Measurements from ENCODE around the gene CDK7. TPM values are rescaled to one million over a fixed set of nuclear protein-coding genes. Genes with fewer than 3 reads are reported as not detected.

CDK7 gene
- total RNA-seq, 2 donors from 2014 or later: 25.5 to 99.1 TPM

DNA sequence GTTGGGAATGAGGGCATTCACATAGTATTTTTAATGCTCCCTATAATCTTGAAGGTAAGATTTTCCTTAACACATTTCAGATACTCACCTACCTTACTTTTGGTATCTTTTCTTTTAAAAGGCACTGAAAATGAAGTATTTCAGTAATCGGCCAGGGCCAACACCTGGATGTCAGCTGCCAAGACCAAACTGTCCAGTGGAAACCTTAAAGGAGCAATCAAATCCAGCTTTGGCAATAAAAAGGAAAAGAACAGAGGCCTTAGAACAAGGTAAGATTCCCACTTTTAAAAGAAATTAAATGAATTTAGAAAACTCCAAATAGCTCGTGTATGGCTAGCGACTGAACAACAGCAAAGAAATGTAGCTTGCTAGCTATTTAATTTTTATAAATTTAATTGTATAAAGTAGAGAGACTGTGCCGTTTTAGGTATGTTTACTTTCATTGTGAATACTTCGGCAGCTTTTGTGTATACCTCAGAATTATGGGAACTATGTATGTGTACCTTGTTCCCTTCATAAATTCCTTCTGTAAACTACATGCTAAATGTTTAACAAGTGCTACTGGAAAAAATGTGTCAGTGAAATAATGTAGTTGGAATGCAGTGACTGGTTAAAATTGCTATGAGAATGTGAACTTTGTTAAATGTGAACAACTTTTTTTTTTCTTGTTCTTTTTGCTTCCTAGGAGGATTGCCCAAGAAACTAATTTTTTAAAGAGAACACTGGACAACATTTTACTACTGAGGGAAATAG lies 41.9 kb downstream of the CDK7 start:
- H3K27ac ChIP-seq: peak overlapping the region; percentile 35 to 75
- no peak overlapping the region for H3K4me3 ChIP-seq
- no peaks in the 10 kb centered on the region for H3K9me3 ChIP-seq
- TF ChIP-seq POLR2A (IDR thresholded peaks at IDR 0.05) (no peak), POLR2AphosphoS5 (IDR thresholded peaks at IDR 0.05) (peak; percentile 73)
- TF ChIP-seq, protein P1, sequence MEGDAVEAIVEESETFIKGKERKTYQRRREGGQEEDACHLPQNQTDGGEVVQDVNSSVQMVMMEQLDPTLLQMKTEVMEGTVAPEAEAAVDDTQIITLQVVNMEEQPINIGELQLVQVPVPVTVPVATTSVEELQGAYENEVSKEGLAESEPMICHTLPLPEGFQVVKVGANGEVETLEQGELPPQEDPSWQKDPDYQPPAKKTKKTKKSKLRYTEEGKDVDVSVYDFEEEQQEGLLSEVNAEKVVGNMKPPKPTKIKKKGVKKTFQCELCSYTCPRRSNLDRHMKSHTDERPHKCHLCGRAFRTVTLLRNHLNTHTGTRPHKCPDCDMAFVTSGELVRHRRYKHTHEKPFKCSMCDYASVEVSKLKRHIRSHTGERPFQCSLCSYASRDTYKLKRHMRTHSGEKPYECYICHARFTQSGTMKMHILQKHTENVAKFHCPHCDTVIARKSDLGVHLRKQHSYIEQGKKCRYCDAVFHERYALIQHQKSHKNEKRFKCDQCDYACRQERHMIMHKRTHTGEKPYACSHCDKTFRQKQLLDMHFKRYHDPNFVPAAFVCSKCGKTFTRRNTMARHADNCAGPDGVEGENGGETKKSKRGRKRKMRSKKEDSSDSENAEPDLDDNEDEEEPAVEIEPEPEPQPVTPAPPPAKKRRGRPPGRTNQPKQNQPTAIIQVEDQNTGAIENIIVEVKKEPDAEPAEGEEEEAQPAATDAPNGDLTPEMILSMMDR (IDR thresholded peaks at IDR 0.05): no peak
- intact Hi-C loops (cut with DNase I): no loop called here
- H3K4me1 ChIP-seq (replicated peaks): no peaks in the 10 kb centered on the region
- no peak for DNase-seq (ENCODE audit: low spot score)
- WGBS: 47% methylated on average over 5 of the region's 5 CpGs
- no peaks in the 10 kb centered on the region for H3K36me3 ChIP-seq
- H3K27me3 ChIP-seq (replicated peaks; ENCODE audit: insufficient read depth): no peaks in the 10 kb centered on the region

DNA sequence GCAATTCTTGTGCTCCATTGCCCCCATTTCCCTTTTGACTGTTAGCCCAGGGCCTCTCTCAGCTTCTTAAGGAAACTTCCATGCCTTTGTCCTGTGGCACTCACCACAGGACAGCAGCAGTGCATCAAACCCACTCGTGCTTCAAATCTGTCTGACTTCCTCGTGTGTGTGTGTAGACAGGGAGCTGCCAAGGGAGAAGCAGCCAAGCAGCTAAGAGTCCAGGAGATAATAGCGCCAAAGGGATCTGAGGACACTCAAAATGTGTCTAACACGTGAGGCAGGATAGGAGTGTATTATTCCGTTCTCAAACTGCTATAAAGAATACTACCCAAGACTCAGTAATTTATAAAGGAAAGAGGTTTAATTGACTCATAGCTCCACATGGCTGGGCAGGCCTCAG lies 44.8 kb downstream of the CDK7 start:
- H3K36me3 ChIP-seq: no peaks in the 10 kb centered on the region
- H3K4me3 ChIP-seq: no peak overlapping the region
- 80% methylated on average over 5 of the region's 5 CpGs for WGBS
- no peaks in the 10 kb centered on the region for H3K4me1 ChIP-seq (replicated peaks)
- TF ChIP-seq, protein P1 (IDR thresholded peaks at IDR 0.05): no peak
- no peak for TF ChIP-seq POLR2A (IDR thresholded peaks at IDR 0.05)
- no peak for TF ChIP-seq POLR2AphosphoS5 (IDR thresholded peaks at IDR 0.05)
- no peaks in the 10 kb centered on the region for H3K27me3 ChIP-seq (replicated peaks; ENCODE audit: insufficient read depth)
- H3K27ac ChIP-seq: peak overlapping the region in 1 of 2 donors; percentile 16
- no peak for DNase-seq (ENCODE audit: low spot score)
- no peaks in the 10 kb centered on the region for H3K9me3 ChIP-seq
- intact Hi-C loops (cut with DNase I): no loop called here

GRCh38 chr5:69281114-69281513 lies 46.4 kb downstream of the CDK7 start:
- H3K9me3 ChIP-seq: no peaks in the 10 kb centered on the region
- H3K27ac ChIP-seq: no peak overlapping the region
- intact Hi-C loops (cut with DNase I): no loop called here
- H3K27me3 ChIP-seq (replicated peaks; ENCODE audit: insufficient read depth): no peaks in the 10 kb centered on the region
- no peaks in the 10 kb centered on the region for H3K36me3 ChIP-seq
- H3K4me1 ChIP-seq (replicated peaks): no peaks in the 10 kb centered on the region
- no peak overlapping the region for H3K4me3 ChIP-seq
- no peak for DNase-seq (ENCODE audit: low spot score)
- TF ChIP-seq POLR2A (IDR thresholded peaks at IDR 0.05) (no peak), POLR2AphosphoS5 (IDR thresholded peaks at IDR 0.05) (no peak)
- TF ChIP-seq, protein P1 (IDR thresholded peaks at IDR 0.05): no peak
- 100% methylated on average over 1 of the region's 1 CpG for WGBS

GRCh38 chr5:69284203-69284602 lies 49.5 kb downstream of the CDK7 start:
- Histone ChIP-seq H3K27ac (no peak overlapping the region), H3K4me3 (no peak overlapping the region), H3K27me3 (replicated peaks; ENCODE audit: insufficient read depth) (no peaks in the 10 kb centered on the region), H3K36me3 (no peaks in the 10 kb centered on the region), H3K4me1 (replicated peaks) (no peaks in the 10 kb centered on the region), H3K9me3 (no peaks in the 10 kb centered on the region)
- intact Hi-C loops (cut with DNase I): no loop called here
- TF ChIP-seq, protein P1 (IDR thresholded peaks at IDR 0.05): no peak
- TF ChIP-seq POLR2A (IDR thresholded peaks at IDR 0.05): no peak
- TF ChIP-seq POLR2AphosphoS5 (IDR thresholded peaks at IDR 0.05): no peak
- DNase-seq (ENCODE audit: low spot score): no peak
- 91% methylated on average over 2 of the region's 2 CpGs for WGBS
